GM21528 (cell line): ENCODE results near the gene BBS2.

Source experiments
- ATAC-seq: cut with Tn5 transposase; IDR thresholded peaks from one replicate; pipeline ENCODE4 v1.9.1; 2021; ENCODE audit warnings: mild to moderate bottlenecking, moderate library complexity; ENCODE audit not compliant: unreplicated experiment, low FRiP score

BBS2 gene

GRCh38 chr16:56436258-56436657 is 83.6 kb downstream of the BBS2 start:
- no peak for ATAC-seq
